Epithelial cell of prostate (primary cell): ENCODE data around the gene E2F7.
"Not testable (repeated sequence)": the region's sequence is repeated elsewhere in the genome, so short reads cannot be mapped to it uniquely, and the experiment has no call there.

Source experiments
- DNase-seq: peaks from one replicate; pipeline ENCODE4 v3.0.0-alpha.2; 2011; ENCODE audit warnings: low read depth, low spot score
- H3K27ac ChIP-seq: fragments of 450-650 bp; 2 replicates; pipeline ENCODE4 v1.5.1; 2017; ENCODE audit warnings: mild to moderate bottlenecking

The E2F7 gene, protein sequence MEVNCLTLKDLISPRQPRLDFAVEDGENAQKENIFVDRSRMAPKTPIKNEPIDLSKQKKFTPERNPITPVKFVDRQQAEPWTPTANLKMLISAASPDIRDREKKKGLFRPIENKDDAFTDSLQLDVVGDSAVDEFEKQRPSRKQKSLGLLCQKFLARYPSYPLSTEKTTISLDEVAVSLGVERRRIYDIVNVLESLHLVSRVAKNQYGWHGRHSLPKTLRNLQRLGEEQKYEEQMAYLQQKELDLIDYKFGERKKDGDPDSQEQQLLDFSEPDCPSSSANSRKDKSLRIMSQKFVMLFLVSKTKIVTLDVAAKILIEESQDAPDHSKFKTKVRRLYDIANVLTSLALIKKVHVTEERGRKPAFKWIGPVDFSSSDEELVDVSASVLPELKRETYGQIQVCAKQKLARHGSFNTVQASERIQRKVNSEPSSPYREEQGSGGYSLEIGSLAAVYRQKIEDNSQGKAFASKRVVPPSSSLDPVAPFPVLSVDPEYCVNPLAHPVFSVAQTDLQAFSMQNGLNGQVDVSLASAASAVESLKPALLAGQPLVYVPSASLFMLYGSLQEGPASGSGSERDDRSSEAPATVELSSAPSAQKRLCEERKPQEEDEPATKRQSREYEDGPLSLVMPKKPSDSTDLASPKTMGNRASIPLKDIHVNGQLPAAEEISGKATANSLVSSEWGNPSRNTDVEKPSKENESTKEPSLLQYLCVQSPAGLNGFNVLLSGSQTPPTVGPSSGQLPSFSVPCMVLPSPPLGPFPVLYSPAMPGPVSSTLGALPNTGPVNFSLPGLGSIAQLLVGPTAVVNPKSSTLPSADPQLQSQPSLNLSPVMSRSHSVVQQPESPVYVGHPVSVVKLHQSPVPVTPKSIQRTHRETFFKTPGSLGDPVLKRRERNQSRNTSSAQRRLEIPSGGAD

DNA sequence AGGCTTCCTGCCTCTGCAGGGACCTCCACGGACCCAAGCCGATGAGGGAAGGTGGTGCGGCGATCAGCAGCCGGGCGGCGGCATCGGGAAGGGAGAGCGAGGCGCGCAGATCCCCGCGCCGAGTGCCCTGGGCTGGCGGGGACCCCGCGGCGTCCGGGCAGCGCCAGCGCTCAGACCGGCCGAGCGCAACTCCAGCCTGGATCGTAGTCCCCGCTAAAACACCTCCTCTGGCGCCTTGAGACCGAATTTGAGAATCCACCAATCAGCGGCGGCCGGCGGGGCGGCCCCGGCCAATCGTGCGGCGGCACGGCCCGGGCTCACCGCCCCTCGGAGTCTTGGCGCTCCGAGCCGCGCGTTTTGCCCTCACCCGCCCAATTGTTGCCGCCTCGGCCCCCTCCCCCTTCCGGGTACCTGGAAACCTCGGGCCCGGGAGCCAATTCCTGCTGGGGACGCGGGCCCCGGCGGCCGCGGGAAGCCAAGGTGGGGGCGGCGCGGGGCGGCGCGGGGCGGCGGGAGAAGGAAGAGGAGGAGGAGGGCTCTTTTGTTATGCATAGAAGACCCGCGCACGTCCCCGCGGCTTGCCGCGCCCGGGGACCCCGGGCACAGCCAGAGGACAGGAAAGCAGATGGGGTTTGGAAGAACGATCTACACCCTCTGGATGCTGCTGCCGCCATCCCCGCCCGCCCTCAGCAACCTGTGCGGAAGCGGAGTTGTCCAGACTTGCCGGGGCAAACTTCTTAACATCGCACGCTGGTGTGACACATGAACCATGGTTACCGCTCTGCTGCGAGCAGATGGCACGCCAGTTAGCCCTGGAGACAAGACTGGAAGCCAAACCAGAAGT is at the start of gene E2F7:
Gene E2F7 (minus strand): TSS at position 209 of the 844 bp plus-strand sequence. CDS start 934 bp downstream, outside the sequence.
- peak within 1 kb of the TSS; percentile 85 for H3K27ac ChIP-seq
- DNase-seq, result peak; percentile 85

DNA sequence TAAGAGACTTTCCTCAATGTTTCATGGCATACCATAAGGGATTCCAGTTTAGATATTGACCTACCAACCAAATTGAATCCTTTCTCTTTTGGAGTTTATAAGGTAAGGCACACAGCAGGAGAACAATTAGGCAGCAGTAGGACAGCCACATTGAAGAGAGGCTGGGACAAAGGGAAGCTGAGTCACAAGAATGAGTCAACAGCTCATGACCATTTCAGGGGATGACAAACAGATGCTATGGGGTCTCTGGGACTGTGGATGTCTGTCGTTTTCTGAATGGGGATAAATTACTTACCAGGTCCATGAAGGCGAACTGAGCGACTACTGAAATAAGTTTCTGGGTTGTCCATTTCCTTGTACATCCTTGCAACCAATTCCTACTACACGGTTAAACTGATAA is 48.6 kb upstream of the E2F7 start:
- H3K27ac ChIP-seq, result no peak overlapping the region
- DNase-seq, result no peak

GRCh38 chr12:77108707-77109106 is 43.3 kb upstream of the E2F7 start:
- H3K27ac ChIP-seq, result no peak overlapping the region
- DNase-seq, result no peak

DNA sequence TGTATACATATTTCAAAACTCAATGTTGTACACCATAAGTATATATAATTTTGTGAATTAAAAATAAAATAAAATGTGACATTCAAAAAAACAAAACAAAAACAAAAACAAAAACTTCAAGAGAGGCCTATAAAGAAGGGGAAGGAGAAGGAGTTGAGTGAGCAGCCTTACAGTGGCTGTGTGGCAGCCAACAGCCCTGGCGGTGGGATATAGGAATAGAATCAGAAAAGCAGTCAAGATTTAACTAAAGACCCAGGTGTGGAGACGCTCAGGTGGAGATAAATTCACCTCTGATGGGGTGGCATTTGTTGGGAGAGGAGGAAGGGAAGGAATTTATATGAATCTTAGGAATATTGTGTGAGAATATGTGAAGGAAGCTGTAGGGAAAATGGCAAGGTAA is 41.8 kb upstream of the E2F7 start:
- H3K27ac ChIP-seq, result no peak overlapping the region
- DNase-seq, result no peak

GRCh38 chr12:77104792-77105191 is 39.4 kb upstream of the E2F7 start:
- H3K27ac ChIP-seq, result peak overlapping the region; percentile 65

DNA sequence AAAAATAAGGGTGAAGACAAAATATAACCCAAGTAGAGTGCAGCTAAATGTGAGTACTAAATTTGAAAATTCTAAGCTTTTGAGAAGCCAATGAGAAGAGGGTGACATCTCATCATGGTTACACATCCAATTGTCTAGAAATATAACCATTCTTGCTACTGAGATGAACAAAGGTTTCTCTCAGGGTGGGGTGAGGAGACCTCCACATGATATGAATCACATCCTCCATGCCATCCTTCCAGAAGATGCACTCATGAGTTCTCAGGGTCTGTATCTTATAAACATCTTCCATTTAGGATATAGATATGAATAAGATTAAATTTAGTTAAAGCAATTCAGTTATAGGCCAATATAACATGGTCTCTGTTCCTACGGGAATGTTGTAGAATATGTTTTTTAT is 38.9 kb upstream of the E2F7 start:
- no peak for DNase-seq
- H3K27ac ChIP-seq, result peak overlapping the region; percentile 65

More at GRCh38 chr12:77104792-77105191, 39.4 kb upstream of the E2F7 start:
- no peak for DNase-seq

GRCh38 chr12:77102691-77103090 is 37.3 kb upstream of the E2F7 start:
- no peak for DNase-seq
- H3K27ac ChIP-seq, result peak overlapping the region; percentile 60

DNA sequence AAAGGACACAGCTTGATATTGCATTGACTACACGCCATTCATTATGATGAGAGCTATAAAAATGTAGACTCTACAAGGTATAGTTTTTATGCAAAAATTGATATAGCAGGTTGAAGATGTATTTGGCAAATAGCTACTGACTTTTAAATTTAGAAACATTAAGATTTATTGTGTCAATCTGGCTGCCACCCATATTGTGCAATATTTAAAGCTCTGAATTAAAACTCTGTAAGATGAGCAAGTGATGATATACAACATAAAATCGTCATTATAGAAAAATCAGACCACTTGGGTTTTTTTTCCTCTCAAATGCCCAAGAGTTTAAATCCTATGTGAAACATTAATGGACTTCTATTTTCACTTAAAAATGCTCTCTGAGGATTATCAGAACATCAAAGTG is 36.8 kb upstream of the E2F7 start:
- no peak for DNase-seq
- peak overlapping the region; percentile 60 for H3K27ac ChIP-seq

DNA sequence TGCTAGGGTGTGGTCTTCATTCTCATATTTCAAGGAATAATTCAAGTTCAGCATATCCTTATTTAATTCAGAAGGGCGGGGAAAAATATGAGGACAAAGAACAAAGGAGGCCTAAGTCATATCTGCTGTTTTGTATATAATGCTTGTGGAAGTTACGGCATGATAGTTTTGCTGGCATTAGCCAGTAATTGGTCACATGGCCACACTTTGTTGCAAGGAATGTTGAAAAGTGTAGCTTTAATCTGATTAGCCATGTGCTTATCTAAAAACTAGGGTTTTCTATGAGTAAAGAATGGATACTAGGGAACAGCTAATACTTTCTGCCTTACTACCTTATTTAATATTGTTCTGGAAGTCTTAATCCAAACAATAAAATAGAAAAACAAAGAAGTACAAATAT is 34.4 kb upstream of the E2F7 start:
- H3K27ac ChIP-seq, result no peak overlapping the region
- DNase-seq, result no peak

GRCh38 chr12:77097846-77098245 is 32.5 kb upstream of the E2F7 start:
- no peak for DNase-seq
- H3K27ac ChIP-seq, result no peak overlapping the region

DNA sequence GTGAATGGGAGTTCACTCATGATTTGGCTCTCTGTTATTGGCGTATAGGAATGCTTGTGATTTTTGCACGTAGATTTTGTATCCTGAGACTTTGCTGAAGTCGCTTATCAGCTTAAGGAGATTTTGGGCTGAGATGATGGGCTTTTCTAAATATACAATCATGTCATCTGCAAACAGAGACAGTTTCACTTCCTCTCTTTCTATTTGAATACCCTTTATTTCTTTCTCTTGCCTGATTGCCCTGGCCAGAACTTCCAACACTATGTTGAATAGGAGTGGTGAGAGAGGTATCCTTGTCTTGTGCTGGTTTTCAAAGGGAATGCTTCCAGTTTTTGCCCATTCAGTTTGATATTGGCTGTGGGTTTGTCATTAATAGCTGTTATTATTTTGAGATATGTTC is 26.9 kb upstream of the E2F7 start:
- H3K27ac ChIP-seq, DNase-seq: not testable (repeated sequence)

- DNase-seq, result no peak
- no peak overlapping the region for H3K27ac ChIP-seq
These were observed 24.4 kb upstream of the E2F7 start for GRCh38 chr12:77089686-77090220.

DNA sequence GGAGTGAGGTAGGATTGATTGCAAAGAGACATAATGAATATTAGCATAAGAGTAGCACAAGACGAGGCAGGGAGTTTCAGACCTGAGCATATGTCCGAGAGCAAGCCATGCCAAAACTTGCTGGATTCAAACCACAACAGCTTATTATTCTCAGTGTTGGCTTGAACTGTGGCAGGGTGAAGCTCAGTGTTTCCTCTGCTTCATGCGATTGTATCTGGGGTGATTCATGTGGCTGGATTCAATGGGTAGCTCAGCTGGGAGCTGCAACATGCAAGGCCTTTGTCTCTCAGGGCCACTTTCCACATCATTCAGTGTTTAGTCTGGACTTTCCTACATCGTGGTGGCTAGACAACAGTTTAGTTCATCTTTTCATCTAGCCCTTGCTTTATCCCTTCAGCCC is 22.1 kb upstream of the E2F7 start:
- peak overlapping the region; percentile 39 for H3K27ac ChIP-seq
- DNase-seq, result peak; percentile 66

- DNase-seq, result no peak
- H3K27ac ChIP-seq, result no peak overlapping the region
These were observed 16.7 kb upstream of the E2F7 start for GRCh38 chr12:77082021-77082420.

- no peak for DNase-seq
- H3K27ac ChIP-seq, result no peak overlapping the region
These were observed 14.3 kb upstream of the E2F7 start for GRCh38 chr12:77079631-77080030.

DNA sequence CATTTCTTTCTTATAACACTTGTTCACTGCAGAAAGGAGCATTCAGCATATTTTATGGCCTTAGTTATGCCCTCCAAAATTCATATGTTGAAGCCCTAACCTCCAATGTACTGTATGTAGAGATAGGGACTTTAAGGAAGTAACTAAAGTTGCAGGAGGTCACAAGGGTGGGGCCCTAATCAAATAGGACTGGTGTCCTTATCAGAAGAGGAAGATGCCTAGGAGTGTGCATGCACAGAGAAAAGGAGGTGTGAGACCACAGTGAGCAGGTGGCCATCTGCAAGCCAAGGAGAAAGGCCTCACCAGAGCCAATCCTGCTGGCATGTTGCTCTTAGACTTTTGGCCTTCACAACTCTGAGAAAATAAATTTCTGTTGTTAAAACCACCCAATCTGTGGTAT is 12.9 kb upstream of the E2F7 start:
- no peak overlapping the region for H3K27ac ChIP-seq
- no peak for DNase-seq

DNA sequence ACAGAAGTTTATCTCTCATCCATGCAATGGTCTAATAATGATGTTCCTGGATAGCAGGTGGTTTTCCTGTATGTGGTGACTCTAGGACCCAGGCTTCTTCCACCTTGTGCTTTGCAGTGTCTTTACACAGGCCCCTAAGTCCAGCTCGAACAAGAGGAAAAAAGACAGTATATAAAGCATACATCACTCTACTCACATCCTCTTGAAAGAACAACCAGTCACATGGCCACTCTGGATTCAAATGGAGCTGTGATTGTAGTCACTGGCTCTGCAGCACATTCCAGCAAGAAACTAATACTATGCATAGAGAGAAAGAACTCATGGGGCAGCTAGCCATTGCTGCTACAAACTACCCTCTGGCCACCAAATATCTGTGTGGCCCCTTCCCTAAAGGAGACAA is 11.5 kb upstream of the E2F7 start:
- DNase-seq, result no peak
- H3K27ac ChIP-seq, result no peak overlapping the region

- H3K27ac ChIP-seq, DNase-seq: not testable (repeated sequence)
These were observed 8.5 kb upstream of the E2F7 start for GRCh38 chr12:77073894-77074293.

GRCh38 chr12:77072833-77073495 is 7.6 kb upstream of the E2F7 start:
- DNase-seq, result no peak
- H3K27ac ChIP-seq, result no peak overlapping the region
